ENCODE data around the gene ALDH2.

The ALDH2 gene

GRCh38 chr12:111858186-111858585 is 91.5 kb downstream of the ALDH2 start:
- Histone ChIP-seq H3K36me3 (replicated peaks) (no peaks in the 10 kb centered on the region), H3K4me3 (ENCODE audit: low read depth, low read length) (no peak overlapping the region), H3K27ac (no peak overlapping the region), H3K27me3 (replicated peaks) (no peaks in the 10 kb centered on the region)
- DNase-seq, result no peak
- no peak for TF ChIP-seq CTCF (IDR thresholded peaks at IDR 0.05; ENCODE audit: low read depth, low read length, missing control alignments)
- in situ Hi-C loops (cut with HindIII; ENCODE audit: low pct_ligation_motif_present, low sequenced_read_pairs), result no loop called here

- DNase-seq, result no peak
- Histone ChIP-seq H3K27ac (no peak overlapping the region), H3K36me3 (replicated peaks) (no peaks in the 10 kb centered on the region), H3K27me3 (replicated peaks) (no peaks in the 10 kb centered on the region), H3K4me3 (ENCODE audit: low read depth, low read length) (no peak overlapping the region)
- no peak for TF ChIP-seq CTCF (IDR thresholded peaks at IDR 0.05; ENCODE audit: low read depth, low read length, missing control alignments)
- in situ Hi-C loops (cut with HindIII; ENCODE audit: low pct_ligation_motif_present, low sequenced_read_pairs), result no loop called here
Observed at GRCh38 chr12:111858778-111859177, 92.0 kb downstream of the ALDH2 start.

GRCh38 chr12:111864913-111865312 is 98.2 kb downstream of the ALDH2 start:
- no peak for DNase-seq
- H3K27ac ChIP-seq, result no peak overlapping the region
- H3K27me3 ChIP-seq (replicated peaks), result no peaks in the 10 kb centered on the region
- H3K36me3 ChIP-seq (replicated peaks), result peaks cover 22% of the 10 kb centered on the region
- in situ Hi-C loops (cut with HindIII; ENCODE audit: low pct_ligation_motif_present, low sequenced_read_pairs), result no loop called here
- no peak overlapping the region for H3K4me3 ChIP-seq (ENCODE audit: low read depth, low read length)
- no peak for TF ChIP-seq CTCF (IDR thresholded peaks at IDR 0.05; ENCODE audit: low read depth, low read length, missing control alignments)
